ACHN (cell line): Measurements from ENCODE around the gene NTMT1.

ENCODE experiments used
- DNase-seq: peaks from one replicate; pipeline ENCODE4 v3.0.0-alpha.2; 2015
- in situ Hi-C: cut with HindIII; loops from 2 replicates; pipeline ENCODE4 v1.10.0; 2017; ENCODE audit warnings: low sequenced_read_pairs, low pct_ligation_motif_present, low pct_unique_long_range_greater_than_20kb

NTMT1 gene

GRCh38 chr9:129595903-129596540, 29.9 kb upstream of the NTMT1 start:
- no peak for DNase-seq
- in situ Hi-C loops, result no loop called here

- in situ Hi-C loops, result no loop called here
- no peak for DNase-seq
Measured at GRCh38 chr9:129596541-129597331, 29.2 kb upstream of the NTMT1 start.

- in situ Hi-C loops, result no loop called here
Measured at GRCh38 chr9:129597355-129598088, 28.4 kb upstream of the NTMT1 start.

GRCh38 chr9:129598089-129598596, 27.8 kb upstream of the NTMT1 start:
- in situ Hi-C loops, result no loop called here
- DNase-seq, result no peak

More at GRCh38 chr9:129597355-129598088, 28.4 kb upstream of the NTMT1 start:
- no peak for DNase-seq

- DNase-seq, result no peak
- in situ Hi-C loops, result no loop called here
Measured at GRCh38 chr9:129601082-129601674, 24.8 kb upstream of the NTMT1 start.

- DNase-seq, result no peak
- in situ Hi-C loops, result no loop called here
Measured at GRCh38 chr9:129602598-129603415, 23.2 kb upstream of the NTMT1 start.

DNA sequence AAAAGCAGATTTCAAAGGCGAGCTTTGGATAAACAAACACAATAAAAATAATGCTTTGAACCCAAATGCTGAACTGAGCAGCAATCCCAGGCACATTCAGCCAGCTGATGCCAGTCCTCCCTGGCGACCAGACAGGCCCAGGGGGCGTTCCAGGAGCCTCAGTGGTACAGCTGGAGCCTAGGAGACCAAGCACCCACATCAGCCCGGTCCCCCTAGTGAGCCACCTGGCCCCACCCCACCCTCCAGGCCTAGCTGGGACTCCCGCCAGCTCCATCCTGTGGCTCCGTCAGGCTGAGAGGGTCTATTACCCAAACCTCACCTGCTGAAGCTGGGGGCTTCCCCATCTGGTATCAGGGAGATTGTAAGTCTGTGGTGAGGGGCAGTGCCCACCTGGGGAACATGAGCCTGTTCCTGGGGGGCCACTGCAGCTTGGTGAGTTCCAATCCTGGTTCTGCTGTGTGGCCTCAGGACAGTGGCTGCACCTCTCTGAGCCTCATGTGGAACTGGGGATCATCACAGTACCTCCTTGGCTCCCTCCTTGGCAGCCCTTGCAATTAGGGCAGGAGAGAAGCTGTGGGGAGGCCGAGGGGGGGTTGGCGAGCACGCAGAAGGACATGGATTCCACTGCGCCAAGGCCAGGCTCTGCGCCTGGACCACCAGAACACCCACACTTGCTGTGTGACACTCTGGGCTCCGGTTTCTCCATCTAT, 21.8 kb upstream of the NTMT1 start:
- in situ Hi-C loops, result no loop called here

DNA sequence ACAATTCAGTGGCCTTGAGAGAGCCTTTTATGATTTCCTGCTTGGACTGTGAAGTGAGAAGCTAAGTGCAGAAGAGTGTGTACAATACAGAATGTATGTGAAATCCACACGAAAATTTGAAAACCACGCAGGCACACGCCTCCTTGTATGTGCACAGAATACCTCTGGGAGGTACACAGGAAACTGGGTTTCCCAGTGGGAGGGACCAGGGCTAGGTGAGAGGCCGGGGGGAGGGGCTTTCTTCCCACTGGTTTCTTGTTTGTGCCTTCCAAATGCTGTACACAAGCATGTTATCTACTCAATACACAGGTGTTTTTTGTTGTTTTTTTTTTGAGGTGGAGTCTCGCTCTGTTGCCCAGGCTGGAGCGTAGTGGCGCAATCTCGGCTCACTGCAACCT, 21.2 kb upstream of the NTMT1 start:
- DNase-seq, result no peak
- in situ Hi-C loops, result no loop called here

More for the DNA sequence above, 21.8 kb upstream of the NTMT1 start:
- no peak for DNase-seq

DNA sequence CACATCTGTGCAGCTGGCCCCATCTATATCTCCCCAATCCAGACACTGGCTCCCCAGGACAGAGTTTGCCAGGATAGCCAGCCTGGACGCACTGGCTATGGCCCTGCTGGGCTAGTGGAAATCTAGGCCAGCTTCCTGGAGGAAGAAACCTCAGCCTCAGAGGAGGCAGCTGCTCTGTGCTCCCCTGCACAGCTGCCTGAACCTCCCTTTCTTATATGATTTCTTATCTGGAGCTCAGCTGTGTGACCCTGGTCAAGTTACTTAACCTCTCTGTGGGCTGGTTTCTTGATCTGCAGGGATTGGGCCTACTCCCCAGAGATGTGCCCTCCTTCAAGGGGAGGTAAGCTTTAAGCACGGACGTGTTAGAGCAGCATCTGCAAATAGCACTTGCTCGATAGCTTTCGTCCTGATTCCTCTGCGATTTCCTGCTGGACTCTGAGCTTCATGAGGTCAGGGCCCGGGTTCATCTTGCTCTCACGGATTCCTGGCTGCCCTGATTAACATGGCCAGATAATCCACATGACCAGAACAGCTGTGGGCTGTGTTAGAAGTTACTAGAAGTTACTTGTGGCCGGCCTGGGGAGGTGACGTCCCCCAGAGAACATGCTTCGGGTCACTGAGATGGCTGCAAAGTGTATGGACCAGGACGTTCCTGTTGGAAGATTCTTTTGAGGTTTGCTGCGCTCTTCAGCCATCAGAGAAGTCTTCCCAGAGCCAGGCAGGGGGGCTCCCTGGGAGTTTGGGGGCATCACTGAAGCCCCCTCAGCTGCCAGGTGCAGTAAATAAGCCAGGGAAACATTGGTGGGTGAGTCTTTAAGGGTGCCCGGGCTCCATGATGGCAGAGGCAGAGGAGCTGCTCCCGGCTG, 19.6 kb upstream of the NTMT1 start:
- in situ Hi-C loops, result no loop called here

DNA sequence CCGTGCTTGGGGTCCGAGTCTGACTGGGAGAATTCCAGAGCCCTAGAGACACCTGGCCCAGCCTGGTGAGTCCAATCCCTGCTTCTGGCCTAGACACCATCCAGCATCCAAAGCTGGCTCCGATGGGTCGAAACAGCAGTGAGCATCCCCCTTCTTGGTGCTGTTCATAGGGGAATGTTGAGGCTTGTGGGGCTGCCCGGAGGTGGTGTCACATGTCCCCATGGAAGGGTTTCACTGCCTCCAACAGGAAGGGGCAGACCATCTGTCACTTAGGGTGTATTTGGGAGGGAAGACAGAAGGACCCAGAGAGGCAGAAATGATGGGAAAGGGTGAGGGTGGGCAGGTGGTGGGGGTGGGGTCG, 19.0 kb upstream of the NTMT1 start:
- in situ Hi-C loops, result no loop called here
- DNase-seq, result no peak

More for the DNA sequence above, 19.6 kb upstream of the NTMT1 start:
- DNase-seq, result no peak

DNA sequence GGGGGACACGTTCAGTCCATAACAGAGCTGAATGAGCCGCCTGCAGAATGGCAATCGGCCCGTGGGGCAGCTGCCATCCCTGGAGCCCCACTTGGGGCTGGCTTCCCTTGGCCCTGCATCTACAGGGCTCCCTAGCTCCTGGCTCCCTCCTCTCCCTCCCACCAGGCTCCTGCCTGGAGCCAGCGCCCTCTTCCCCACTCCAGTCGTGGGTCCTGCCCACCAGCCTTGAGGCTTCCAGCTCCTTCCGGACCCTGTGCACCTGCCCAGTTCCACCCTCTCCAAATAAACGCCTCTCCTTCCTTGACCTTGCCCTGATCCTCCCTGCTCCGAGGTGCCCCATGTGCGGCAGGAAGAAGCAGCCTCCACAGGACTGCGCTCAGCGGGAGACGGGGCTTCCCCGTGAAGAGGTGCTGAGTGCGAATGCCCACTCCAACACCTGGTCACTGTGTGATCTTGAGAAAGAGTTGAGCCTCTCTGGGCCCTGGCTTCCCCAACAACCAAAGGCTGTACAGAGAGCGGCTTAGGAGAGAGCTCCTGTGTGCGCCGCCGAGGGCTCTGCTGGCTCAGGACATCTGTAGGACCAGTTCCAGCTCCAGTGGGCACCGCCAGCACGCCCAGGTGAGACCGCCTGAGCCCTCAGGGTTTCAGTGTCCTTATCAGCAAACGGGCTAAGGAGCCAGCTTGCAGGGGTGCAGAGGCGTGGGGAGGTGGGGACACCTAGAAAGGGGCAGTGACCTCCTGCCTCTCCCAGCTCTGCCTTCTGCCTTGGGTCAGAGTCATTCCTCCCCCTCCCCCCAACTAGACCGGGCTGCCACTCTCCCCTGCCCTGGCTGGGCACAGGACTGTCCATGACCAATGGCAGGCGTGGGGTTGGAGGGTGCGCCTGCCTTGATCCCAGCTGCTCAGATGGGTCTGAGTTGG, 17.1 kb upstream of the NTMT1 start:
- in situ Hi-C loops, result no loop called here
- DNase-seq, result no peak

DNA sequence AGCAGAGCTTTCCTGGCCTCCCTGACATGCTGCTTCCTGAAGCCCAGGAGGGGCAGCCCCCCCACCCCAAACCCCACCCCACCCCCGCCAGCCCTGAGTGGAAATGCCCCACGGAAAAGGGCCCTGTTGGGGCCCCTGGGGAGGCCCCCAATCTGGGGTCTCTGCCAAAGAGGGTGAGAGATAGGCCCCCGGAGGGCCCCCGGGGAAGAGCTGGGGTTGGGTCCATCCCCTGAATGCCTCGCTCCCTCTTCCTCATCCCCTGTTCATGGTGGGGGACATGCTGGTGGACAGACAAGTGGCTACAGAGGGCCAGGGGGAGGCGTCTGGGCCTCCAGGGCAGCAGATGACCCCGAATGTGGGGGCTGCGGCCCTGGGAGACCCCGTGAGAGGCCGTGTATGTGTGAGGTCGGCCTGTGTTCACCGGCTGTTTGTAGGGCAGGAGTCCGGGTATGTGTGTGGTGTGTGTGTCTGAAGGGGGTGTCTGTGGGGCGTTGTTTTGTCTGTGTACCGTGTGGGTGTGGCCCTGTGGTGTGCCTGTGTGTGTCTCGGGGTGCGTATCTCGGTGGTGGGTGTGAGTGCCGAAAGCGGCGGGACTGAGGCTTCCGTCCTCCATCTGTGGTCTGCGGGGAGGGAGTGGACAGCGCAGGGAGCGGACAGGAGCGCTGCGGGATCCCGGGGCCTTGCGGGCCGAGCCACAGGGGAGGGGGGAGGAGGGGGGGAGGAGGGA, 16.3 kb upstream of the NTMT1 start:
- in situ Hi-C loops, result no loop called here
- peak; percentile 19 for DNase-seq

DNA sequence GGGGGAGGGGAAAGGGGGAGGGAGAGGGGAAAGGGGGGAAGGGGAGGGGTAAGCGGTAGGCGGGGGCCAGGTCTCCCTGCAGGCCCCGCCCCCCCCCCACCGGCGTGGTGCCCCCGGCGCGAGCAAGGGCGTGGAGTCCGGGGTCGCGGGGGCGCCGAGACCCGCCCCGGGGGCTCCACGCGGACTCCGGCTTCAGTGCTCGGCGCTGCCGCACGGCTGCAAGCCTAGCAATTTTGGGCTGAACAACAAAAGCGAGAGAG, 15.8 kb upstream of the NTMT1 start:
- in situ Hi-C loops, result no loop called here
- no peak for DNase-seq

GRCh38 chr9:129610473-129611306, 15.3 kb upstream of the NTMT1 start:
- in situ Hi-C loops, result no loop called here
- DNase-seq, result peak; percentile 62

DNA sequence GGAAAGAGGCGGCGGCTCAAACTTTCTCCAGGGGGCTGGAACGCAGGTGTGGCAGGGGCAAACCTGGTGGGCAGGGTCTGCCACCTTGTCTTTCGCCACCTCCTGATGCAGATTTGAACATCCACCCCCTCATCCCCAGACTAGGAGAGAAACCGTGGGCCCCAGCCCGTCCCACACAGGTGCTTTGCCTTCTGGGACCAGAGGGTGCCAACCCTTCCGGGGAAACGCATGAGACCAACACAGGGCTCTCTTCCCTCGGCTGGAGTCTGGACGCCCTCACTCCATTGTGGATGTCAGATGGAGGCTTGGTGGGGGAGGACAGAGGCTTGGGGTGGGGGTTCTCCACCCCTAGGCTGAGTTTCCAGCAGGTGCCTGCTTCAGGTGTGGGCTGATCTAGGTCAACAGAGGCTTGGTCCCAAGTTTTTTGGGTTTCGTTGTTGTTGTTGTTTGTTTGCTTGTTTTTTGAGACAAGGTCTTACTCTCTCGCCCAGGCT, 14.6 kb upstream of the NTMT1 start:
- in situ Hi-C loops, result no loop called here
- no peak for DNase-seq
